ENCODE data around the gene PCGF2. TPM values are rescaled to one million over a fixed set of nuclear protein-coding genes. Genes with fewer than 3 reads are reported as not detected.
A peak's percentile ranks its signal among the peaks of the same experiment; 100 is the strongest.

Gene PCGF2
- total and polyA plus RNA-seq, 9 of the 15 experiments (the other 6 are each of a cell fraction or from before 2014, with no cell fraction given) = 1.3 to 33.4 (median 7.0) TPM

DNA sequence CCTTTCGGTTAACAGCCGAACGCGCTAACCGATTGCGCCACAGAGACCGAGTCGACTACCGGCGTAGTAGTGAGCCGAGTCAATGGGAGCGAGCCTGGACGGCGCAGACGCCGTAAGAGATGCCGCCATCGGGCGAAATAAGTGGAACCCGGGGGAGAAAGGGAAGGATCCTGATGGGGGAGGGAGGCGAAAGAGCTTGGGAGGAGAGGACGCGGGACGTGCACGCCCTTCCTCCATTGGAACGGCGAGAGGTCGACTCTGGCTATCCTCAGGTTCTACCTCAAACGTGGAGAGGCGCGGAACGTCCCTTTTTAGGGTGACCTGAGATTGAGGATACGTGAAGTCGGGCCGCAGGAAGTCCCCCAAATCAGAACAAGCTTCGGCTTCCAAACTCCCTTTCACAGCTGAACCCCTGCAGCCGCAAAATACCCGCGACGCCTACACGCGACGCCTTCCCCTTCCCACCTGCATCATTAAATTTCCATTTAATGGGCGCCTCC is 3.7 kb upstream of the PCGF2 start (continued):
- TF ChIP-seq, protein P1, sequence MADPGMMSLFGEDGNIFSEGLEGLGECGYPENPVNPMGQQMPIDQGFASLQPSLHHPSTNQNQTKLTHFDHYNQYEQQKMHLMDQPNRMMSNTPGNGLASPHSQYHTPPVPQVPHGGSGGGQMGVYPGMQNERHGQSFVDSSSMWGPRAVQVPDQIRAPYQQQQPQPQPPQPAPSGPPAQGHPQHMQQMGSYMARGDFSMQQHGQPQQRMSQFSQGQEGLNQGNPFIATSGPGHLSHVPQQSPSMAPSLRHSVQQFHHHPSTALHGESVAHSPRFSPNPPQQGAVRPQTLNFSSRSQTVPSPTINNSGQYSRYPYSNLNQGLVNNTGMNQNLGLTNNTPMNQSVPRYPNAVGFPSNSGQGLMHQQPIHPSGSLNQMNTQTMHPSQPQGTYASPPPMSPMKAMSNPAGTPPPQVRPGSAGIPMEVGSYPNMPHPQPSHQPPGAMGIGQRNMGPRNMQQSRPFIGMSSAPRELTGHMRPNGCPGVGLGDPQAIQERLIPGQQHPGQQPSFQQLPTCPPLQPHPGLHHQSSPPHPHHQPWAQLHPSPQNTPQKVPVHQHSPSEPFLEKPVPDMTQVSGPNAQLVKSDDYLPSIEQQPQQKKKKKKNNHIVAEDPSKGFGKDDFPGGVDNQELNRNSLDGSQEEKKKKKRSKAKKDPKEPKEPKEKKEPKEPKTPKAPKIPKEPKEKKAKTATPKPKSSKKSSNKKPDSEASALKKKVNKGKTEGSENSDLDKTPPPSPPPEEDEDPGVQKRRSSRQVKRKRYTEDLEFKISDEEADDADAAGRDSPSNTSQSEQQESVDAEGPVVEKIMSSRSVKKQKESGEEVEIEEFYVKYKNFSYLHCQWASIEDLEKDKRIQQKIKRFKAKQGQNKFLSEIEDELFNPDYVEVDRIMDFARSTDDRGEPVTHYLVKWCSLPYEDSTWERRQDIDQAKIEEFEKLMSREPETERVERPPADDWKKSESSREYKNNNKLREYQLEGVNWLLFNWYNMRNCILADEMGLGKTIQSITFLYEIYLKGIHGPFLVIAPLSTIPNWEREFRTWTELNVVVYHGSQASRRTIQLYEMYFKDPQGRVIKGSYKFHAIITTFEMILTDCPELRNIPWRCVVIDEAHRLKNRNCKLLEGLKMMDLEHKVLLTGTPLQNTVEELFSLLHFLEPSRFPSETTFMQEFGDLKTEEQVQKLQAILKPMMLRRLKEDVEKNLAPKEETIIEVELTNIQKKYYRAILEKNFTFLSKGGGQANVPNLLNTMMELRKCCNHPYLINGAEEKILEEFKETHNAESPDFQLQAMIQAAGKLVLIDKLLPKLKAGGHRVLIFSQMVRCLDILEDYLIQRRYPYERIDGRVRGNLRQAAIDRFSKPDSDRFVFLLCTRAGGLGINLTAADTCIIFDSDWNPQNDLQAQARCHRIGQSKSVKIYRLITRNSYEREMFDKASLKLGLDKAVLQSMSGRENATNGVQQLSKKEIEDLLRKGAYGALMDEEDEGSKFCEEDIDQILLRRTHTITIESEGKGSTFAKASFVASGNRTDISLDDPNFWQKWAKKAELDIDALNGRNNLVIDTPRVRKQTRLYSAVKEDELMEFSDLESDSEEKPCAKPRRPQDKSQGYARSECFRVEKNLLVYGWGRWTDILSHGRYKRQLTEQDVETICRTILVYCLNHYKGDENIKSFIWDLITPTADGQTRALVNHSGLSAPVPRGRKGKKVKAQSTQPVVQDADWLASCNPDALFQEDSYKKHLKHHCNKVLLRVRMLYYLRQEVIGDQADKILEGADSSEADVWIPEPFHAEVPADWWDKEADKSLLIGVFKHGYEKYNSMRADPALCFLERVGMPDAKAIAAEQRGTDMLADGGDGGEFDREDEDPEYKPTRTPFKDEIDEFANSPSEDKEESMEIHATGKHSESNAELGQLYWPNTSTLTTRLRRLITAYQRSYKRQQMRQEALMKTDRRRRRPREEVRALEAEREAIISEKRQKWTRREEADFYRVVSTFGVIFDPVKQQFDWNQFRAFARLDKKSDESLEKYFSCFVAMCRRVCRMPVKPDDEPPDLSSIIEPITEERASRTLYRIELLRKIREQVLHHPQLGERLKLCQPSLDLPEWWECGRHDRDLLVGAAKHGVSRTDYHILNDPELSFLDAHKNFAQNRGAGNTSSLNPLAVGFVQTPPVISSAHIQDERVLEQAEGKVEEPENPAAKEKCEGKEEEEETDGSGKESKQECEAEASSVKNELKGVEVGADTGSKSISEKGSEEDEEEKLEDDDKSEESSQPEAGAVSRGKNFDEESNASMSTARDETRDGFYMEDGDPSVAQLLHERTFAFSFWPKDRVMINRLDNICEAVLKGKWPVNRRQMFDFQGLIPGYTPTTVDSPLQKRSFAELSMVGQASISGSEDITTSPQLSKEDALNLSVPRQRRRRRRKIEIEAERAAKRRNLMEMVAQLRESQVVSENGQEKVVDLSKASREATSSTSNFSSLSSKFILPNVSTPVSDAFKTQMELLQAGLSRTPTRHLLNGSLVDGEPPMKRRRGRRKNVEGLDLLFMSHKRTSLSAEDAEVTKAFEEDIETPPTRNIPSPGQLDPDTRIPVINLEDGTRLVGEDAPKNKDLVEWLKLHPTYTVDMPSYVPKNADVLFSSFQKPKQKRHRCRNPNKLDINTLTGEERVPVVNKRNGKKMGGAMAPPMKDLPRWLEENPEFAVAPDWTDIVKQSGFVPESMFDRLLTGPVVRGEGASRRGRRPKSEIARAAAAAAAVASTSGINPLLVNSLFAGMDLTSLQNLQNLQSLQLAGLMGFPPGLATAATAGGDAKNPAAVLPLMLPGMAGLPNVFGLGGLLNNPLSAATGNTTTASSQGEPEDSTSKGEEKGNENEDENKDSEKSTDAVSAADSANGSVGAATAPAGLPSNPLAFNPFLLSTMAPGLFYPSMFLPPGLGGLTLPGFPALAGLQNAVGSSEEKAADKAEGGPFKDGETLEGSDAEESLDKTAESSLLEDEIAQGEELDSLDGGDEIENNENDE (IDR thresholded peaks at IDR 0.05; ENCODE audit: low read depth, low read length) = no peak
- TF ChIP-seq, protein P2, sequence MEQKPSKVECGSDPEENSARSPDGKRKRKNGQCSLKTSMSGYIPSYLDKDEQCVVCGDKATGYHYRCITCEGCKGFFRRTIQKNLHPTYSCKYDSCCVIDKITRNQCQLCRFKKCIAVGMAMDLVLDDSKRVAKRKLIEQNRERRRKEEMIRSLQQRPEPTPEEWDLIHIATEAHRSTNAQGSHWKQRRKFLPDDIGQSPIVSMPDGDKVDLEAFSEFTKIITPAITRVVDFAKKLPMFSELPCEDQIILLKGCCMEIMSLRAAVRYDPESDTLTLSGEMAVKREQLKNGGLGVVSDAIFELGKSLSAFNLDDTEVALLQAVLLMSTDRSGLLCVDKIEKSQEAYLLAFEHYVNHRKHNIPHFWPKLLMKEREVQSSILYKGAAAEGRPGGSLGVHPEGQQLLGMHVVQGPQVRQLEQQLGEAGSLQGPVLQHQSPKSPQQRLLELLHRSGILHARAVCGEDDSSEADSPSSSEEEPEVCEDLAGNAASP (IDR thresholded peaks at IDR 0.05) = no peak
- TF ChIP-seq POLR2A (conservative IDR thresholded peaks at IDR 0.05) (0 out of 2 replicates have a peak, but pooled peaks have one; percentile 24), ZNF589 (CRISPR knock-in tag; IDR thresholded peaks at IDR 0.05; ENCODE audit: low read depth) (no peak), GATAD2B (IDR thresholded peaks at IDR 0.05; ENCODE audit: borderline replicate concordance) (no peak), ZNF324 (CRISPR knock-in tag; IDR thresholded peaks at IDR 0.05) (no peak), PRPF4 (IDR thresholded peaks at IDR 0.05; ENCODE audit: insufficient read depth, low read depth, low read length, poor library complexity, severe bottlenecking) (no peak), JUND (IDR thresholded peaks at IDR 0.05; ENCODE audit: borderline replicate concordance, low read depth, low read length) (no peak), JUND (tag; IDR thresholded peaks at IDR 0.05; ENCODE audit: borderline replicate concordance, low read depth, low read length) (peak; percentile 51; the same call in 1 of the 3 replicates), CAMTA2 (CRISPR knock-in tag; conservative IDR thresholded peaks at IDR 0.05) (no peak), CHCHD3 (CRISPR knock-in tag; IDR thresholded peaks at IDR 0.05) (no peak), NCOA6 (IDR thresholded peaks at IDR 0.05) (peak; percentile 85), HNRNPLL (IDR thresholded peaks at IDR 0.05; ENCODE audit: low read depth, low read length, poor library complexity, severe bottlenecking) (peak; percentile 79)
- TF ChIP-seq, protein P3, sequence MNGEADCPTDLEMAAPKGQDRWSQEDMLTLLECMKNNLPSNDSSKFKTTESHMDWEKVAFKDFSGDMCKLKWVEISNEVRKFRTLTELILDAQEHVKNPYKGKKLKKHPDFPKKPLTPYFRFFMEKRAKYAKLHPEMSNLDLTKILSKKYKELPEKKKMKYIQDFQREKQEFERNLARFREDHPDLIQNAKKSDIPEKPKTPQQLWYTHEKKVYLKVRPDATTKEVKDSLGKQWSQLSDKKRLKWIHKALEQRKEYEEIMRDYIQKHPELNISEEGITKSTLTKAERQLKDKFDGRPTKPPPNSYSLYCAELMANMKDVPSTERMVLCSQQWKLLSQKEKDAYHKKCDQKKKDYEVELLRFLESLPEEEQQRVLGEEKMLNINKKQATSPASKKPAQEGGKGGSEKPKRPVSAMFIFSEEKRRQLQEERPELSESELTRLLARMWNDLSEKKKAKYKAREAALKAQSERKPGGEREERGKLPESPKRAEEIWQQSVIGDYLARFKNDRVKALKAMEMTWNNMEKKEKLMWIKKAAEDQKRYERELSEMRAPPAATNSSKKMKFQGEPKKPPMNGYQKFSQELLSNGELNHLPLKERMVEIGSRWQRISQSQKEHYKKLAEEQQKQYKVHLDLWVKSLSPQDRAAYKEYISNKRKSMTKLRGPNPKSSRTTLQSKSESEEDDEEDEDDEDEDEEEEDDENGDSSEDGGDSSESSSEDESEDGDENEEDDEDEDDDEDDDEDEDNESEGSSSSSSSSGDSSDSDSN (IDR thresholded peaks at IDR 0.05; ENCODE audit: borderline replicate concordance in 1 of 2, low read depth in 2 of 2, low read length in 2 of 2) = 0 out of 4 replicates have a peak, but pooled peaks of 1 of the 2 experiments have one; percentile 55

Data from K562 (cell line).